HepG2 (cell line): ENCODE data around the gene NR2F6. TPM values are rescaled to one million over a fixed set of nuclear protein-coding genes. Genes with fewer than 3 reads are reported as not detected.

ENCODE experiments used
- CBX1 ChIP-seq: IDR thresholded peaks from one replicate; pipeline ENCODE4 v1.6.1; 2016; ENCODE audit warnings: antibody characterized with exemption, low read depth
- CHD4 ChIP-seq: fragments of 200-600 bp; sonication (generic); IDR thresholded peaks from 2 replicates; pipeline ENCODE4 v1.7.0; 2017; ENCODE audit warnings: mild to moderate bottlenecking, low read length, borderline replicate concordance
- GZF1 ChIP-seq: sonication (generic); formaldehyde crosslinking; IDR thresholded peaks from 2 replicates; pipeline ENCODE4 v1.5.1; 2020; ENCODE audit warnings: mild to moderate bottlenecking, missing genetic modification reagents
- NFKBIZ ChIP-seq: IDR thresholded peaks from 2 replicates; pipeline ENCODE4 v1.6.1; 2018; ENCODE audit warnings: missing genetic modification reagents, missing compliant biosample characterization
- REL ChIP-seq: sonication (generic); formaldehyde crosslinking; conservative IDR thresholded peaks from 2 replicates; pipeline ENCODE4 v1.8.0; 2022; ENCODE audit warnings: mild to moderate bottlenecking, missing genetic modification reagents, moderate library complexity
- RFXANK ChIP-seq: IDR thresholded peaks from 2 replicates; pipeline ENCODE4 v1.6.1; 2016
- SP1 ChIP-seq, 2 experiments: fragments of 450-650 bp in 1 of 2; sonication (generic) in 1 of 2; formaldehyde crosslinking in 1 of 2; IDR thresholded peaks; 2 replicates each; pipeline versions ENCODE4 v1.4.0 to v1.6.1; 2016 to 2020; ENCODE audit warnings: missing genetic modification reagents in 1 of 2
- ZFP37 ChIP-seq: sonication (generic); formaldehyde crosslinking; IDR thresholded peaks from 2 replicates; pipeline ENCODE4 v1.4.0; 2020; ENCODE audit warnings: missing genetic modification reagents, borderline replicate concordance
- ZFP41 ChIP-seq: sonication (generic); formaldehyde crosslinking; IDR thresholded peaks from 2 replicates; pipeline ENCODE4 v1.4.0; 2020; ENCODE audit warnings: mild to moderate bottlenecking, missing genetic modification reagents, borderline replicate concordance
- ZNF121 ChIP-seq: sonication (generic); formaldehyde crosslinking; IDR thresholded peaks from 2 replicates; pipeline ENCODE4 v1.5.0; 2020; ENCODE audit warnings: mild to moderate bottlenecking, missing genetic modification reagents
- ZNF337 ChIP-seq: sonication (generic); formaldehyde crosslinking; IDR thresholded peaks from 2 replicates; pipeline ENCODE4 v1.5.1; 2020; ENCODE audit warnings: missing genetic modification reagents, low read depth, mild to moderate bottlenecking, borderline replicate concordance
- ZNF468 ChIP-seq: sonication (generic); formaldehyde crosslinking; IDR thresholded peaks from 2 replicates; pipeline ENCODE4 v1.8.0; 2022; ENCODE audit warnings: mild to moderate bottlenecking, moderate library complexity, missing genetic modification reagents
- ZNF556 ChIP-seq: sonication (generic); formaldehyde crosslinking; IDR thresholded peaks from 2 replicates; pipeline ENCODE4 v1.4.0; 2020; ENCODE audit warnings: mild to moderate bottlenecking, missing genetic modification reagents, borderline replicate concordance
- ZNF607 ChIP-seq: sonication (generic); formaldehyde crosslinking; IDR thresholded peaks from 2 replicates; pipeline ENCODE4 v1.5.1; 2020; ENCODE audit warnings: missing genetic modification reagents, mild to moderate bottlenecking, borderline replicate concordance
- ZNF619 ChIP-seq: sonication (generic); formaldehyde crosslinking; IDR thresholded peaks from 2 replicates; pipeline ENCODE4 v1.4.0; 2020; ENCODE audit warnings: mild to moderate bottlenecking, missing genetic modification reagents
- ZNF629 ChIP-seq: sonication (generic); formaldehyde crosslinking; conservative IDR thresholded peaks from 2 replicates; pipeline ENCODE4 v1.5.0; 2020; ENCODE audit warnings: missing genetic modification reagents
- polyA plus RNA-seq, 8 experiments: library from polyadenylated mRNA; depleted of rRNA in 3 of 8; stranded (reverse) in 7 of 8; unstranded in 1 of 8; fragments of >200 nt; fragmentation: Illumina TruSeq in 4 of 8; extraction: Trizol in 4 of 8; gene quantifications; 2 replicates each; pipeline versions ENCODE4 v1.2.1 to v1.2.3, GENCODE V29; 2011 to 2016; ENCODE audit warnings: low read depth in 4 of 8, missing spikeins in 1 of 8, mixed read lengths in 1 of 8; ENCODE audit not compliant: insufficient read depth in 1 of 8
- total RNA-seq, 5 experiments: library from RNA; depleted of rRNA; stranded (reverse); fragments of >200 nt; fragmentation: Illumina TruSeq; extraction: Trizol; gene quantifications; 2 replicates each; pipeline ENCODE4 v1.2.3, GENCODE V29; 2016; ENCODE audit warnings: low read depth in 1 of 5
- TF ChIP-seq, protein P1 (sequence below): sonication (generic); formaldehyde crosslinking; IDR thresholded peaks from 2 replicates; pipeline ENCODE4 v1.5.0; 2020; ENCODE audit warnings: mild to moderate bottlenecking, missing genetic modification reagents, borderline replicate concordance
- TF ChIP-seq, protein P2 (sequence below): IDR thresholded peaks from 2 replicates; pipeline ENCODE4 v1.6.1; 2016; ENCODE audit warnings: low read depth, borderline replicate concordance
- TF ChIP-seq, protein P3 (sequence below): sonication (generic); formaldehyde crosslinking; conservative IDR thresholded peaks from 2 replicates; pipeline ENCODE4 v1.8.1; 2023; ENCODE audit warnings: missing genetic modification reagents
- TF ChIP-seq, protein P4 (sequence below): IDR thresholded peaks from 2 replicates; pipeline ENCODE4 v1.6.1; 2016; ENCODE audit warnings: control low read depth
- TF ChIP-seq, protein P5 (sequence below): sonication (generic); formaldehyde crosslinking; IDR thresholded peaks from 2 replicates; pipeline ENCODE4 v1.4.0; 2020; ENCODE audit warnings: mild to moderate bottlenecking, missing genetic modification reagents

Gene NR2F6
- total and polyA plus RNA-seq, 2 of the 13 experiments (the other 11 are each of a cell fraction or from before 2014, with no cell fraction given) = 30.9 to 72.4 TPM

DNA sequence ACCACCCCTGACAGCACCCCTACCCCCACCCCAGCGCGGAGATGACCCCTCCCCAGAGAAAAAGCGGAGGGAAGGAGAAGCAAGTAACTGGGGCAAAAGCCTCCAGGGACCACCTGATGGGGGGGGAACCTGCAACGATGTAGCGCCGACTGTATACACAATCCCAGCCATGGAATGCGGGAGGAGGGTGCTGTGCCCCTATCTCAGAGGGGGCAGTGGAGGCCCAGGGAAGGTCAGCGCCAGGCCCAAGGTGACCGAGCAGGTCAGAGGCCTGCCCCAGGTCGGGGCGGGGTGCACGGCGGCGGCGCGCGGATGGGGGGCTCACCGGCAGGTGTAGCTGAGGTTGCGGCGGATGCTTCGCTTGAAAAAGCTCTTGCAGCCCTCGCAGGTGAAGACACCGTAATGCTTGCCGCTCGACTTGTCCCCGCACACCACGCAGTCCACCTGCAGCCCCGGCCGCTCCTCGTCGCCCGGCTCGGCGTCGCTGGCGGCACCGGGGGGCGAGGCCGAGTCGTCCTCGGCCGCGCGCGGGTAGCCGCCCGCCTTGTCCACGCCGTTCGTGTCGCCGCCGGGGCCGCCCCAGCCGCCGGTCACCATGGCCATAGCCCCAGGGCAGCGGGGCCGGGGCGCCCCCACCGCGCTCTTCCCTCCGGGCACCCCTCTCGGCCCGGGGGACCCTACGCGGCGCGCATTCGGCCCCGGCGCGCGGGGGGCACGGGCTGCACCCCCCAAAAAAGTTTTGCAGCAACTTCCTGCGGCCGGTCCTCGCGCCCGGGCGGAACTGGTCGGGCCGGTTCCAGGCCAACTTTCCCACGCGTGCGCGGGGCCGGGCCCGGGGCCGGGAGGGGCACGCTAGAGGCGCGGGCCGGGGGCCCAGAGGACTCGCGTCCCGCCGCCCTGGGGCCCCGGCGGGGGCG is 843 bp downstream of the NR2F6 start (continued):
- TF ChIP-seq, protein P1, sequence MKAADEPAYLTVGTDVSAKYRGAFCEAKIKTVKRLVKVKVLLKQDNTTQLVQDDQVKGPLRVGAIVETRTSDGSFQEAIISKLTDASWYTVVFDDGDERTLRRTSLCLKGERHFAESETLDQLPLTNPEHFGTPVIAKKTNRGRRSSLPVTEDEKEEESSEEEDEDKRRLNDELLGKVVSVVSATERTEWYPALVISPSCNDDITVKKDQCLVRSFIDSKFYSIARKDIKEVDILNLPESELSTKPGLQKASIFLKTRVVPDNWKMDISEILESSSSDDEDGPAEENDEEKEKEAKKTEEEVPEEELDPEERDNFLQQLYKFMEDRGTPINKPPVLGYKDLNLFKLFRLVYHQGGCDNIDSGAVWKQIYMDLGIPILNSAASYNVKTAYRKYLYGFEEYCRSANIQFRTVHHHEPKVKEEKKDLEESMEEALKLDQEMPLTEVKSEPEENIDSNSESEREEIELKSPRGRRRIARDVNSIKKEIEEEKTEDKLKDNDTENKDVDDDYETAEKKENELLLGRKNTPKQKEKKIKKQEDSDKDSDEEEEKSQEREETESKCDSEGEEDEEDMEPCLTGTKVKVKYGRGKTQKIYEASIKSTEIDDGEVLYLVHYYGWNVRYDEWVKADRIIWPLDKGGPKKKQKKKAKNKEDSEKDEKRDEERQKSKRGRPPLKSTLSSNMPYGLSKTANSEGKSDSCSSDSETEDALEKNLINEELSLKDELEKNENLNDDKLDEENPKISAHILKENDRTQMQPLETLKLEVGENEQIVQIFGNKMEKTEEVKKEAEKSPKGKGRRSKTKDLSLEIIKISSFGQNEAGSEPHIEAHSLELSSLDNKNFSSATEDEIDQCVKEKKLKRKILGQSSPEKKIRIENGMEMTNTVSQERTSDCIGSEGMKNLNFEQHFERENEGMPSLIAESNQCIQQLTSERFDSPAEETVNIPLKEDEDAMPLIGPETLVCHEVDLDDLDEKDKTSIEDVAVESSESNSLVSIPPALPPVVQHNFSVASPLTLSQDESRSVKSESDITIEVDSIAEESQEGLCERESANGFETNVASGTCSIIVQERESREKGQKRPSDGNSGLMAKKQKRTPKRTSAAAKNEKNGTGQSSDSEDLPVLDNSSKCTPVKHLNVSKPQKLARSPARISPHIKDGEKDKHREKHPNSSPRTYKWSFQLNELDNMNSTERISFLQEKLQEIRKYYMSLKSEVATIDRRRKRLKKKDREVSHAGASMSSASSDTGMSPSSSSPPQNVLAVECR = peak; percentile 31
- TF ChIP-seq, protein P2, sequence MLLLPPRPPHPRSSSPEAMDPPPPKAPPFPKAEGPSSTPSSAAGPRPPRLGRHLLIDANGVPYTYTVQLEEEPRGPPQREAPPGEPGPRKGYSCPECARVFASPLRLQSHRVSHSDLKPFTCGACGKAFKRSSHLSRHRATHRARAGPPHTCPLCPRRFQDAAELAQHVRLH (CRISPR knock-in tag) = no peak
- TF ChIP-seq GZF1 (CRISPR knock-in tag) (no peak), ZNF468 (peak; percentile 74; the same call in 1 of the 2 replicates), ZFP41 (no peak), ZNF121 (CRISPR knock-in tag) (peak; percentile 51; the same call in 1 of the 2 replicates), ZNF607 (CRISPR knock-in tag) (no peak), ZNF619 (CRISPR knock-in tag) (no peak), SP1 (IDR thresholded peaks at IDR 0.05) (no peak), SP1 (CRISPR knock-in tag; IDR thresholded peaks at IDR 0.05) (no peak), ZNF629 (CRISPR knock-in tag) (peak; percentile 72), NFKBIZ (CRISPR knock-in tag) (no peak), RFXANK (CRISPR knock-in tag) (no peak), CHD4 (no peak), ZNF337 (CRISPR knock-in tag) (no peak), ZFP37 (no peak), REL (CRISPR knock-in tag) (0 out of 2 replicates have a peak, but pooled peaks have one; percentile 49), CBX1 (no peak), ZNF556 (no peak)
- TF ChIP-seq, protein P3, sequence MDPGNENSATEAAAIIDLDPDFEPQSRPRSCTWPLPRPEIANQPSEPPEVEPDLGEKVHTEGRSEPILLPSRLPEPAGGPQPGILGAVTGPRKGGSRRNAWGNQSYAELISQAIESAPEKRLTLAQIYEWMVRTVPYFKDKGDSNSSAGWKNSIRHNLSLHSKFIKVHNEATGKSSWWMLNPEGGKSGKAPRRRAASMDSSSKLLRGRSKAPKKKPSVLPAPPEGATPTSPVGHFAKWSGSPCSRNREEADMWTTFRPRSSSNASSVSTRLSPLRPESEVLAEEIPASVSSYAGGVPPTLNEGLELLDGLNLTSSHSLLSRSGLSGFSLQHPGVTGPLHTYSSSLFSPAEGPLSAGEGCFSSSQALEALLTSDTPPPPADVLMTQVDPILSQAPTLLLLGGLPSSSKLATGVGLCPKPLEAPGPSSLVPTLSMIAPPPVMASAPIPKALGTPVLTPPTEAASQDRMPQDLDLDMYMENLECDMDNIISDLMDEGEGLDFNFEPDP (CRISPR knock-in tag) = no peak
- TF ChIP-seq, protein P4, sequence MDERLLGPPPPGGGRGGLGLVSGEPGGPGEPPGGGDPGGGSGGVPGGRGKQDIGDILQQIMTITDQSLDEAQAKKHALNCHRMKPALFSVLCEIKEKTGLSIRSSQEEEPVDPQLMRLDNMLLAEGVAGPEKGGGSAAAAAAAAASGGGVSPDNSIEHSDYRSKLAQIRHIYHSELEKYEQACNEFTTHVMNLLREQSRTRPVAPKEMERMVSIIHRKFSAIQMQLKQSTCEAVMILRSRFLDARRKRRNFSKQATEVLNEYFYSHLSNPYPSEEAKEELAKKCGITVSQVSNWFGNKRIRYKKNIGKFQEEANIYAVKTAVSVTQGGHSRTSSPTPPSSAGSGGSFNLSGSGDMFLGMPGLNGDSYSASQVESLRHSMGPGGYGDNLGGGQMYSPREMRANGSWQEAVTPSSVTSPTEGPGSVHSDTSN (CRISPR knock-in tag) = no peak
- TF ChIP-seq, protein P5, sequence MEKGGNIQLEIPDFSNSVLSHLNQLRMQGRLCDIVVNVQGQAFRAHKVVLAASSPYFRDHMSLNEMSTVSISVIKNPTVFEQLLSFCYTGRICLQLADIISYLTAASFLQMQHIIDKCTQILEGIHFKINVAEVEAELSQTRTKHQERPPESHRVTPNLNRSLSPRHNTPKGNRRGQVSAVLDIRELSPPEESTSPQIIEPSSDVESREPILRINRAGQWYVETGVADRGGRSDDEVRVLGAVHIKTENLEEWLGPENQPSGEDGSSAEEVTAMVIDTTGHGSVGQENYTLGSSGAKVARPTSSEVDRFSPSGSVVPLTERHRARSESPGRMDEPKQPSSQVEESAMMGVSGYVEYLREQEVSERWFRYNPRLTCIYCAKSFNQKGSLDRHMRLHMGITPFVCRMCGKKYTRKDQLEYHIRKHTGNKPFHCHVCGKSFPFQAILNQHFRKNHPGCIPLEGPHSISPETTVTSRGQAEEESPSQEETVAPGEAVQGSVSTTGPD (CRISPR knock-in tag) = no peak
